IMR-90 (cell line): ENCODE results near the gene RAB26.
"Not testable (repeated sequence)": the region's sequence is repeated elsewhere in the genome, so short reads cannot be mapped to it uniquely, and the experiment has no call there.

Experiments
- CEBPB ChIP-seq: IDR thresholded peaks from 2 replicates; pipeline ENCODE4 v1.6.1; 2012; ENCODE audit warnings: low read depth, low read length, improper control_type of control experiment
- CHD1 ChIP-seq: IDR thresholded peaks from 2 replicates; pipeline ENCODE4 v1.6.1; 2012; ENCODE audit warnings: low read depth, low read length, improper control_type of control experiment
- ELK1 ChIP-seq: fragments of 150-350 bp; IDR thresholded peaks from 2 replicates; pipeline ENCODE4 v1.6.1; 2016; ENCODE audit warnings: low read depth, mild to moderate bottlenecking, low read length, moderate library complexity, borderline replicate concordance
- FOS ChIP-seq: fragments of 150-350 bp; IDR thresholded peaks from 2 replicates; pipeline ENCODE4 v1.6.1; 2016; ENCODE audit warnings: low read depth, low read length
- MAZ ChIP-seq: IDR thresholded peaks from 2 replicates; pipeline ENCODE4 v1.6.1; 2012; ENCODE audit warnings: low read depth, mild to moderate bottlenecking, low read length, improper control_type of control experiment, moderate library complexity, borderline replicate concordance
- NFE2L2 ChIP-seq: fragments of 150-350 bp; IDR thresholded peaks from 2 replicates; pipeline ENCODE4 v1.6.1; 2016; ENCODE audit warnings: low read depth, mild to moderate bottlenecking, low read length
- POLR2A ChIP-seq: IDR thresholded peaks from 2 replicates; pipeline ENCODE4 v1.6.1; 2012; ENCODE audit warnings: mild to moderate bottlenecking, low read depth, low read length
- RAD21 ChIP-seq: IDR thresholded peaks from 2 replicates; pipeline ENCODE4 v1.6.1; 2012; ENCODE audit warnings: low read length, improper control_type of control experiment
- RCOR1 ChIP-seq: IDR thresholded peaks from 2 replicates; pipeline ENCODE4 v1.6.1; 2012; ENCODE audit warnings: mild to moderate bottlenecking, low read length, improper control_type of control experiment; ENCODE audit not compliant: insufficient replicate concordance
- RFX5 ChIP-seq: IDR thresholded peaks from 2 replicates; pipeline ENCODE4 v1.8.0; 2012; ENCODE audit warnings: low read depth, mild to moderate bottlenecking, low read length, moderate library complexity
- SMC3 ChIP-seq: fragments of 150-350 bp; IDR thresholded peaks from 2 replicates; pipeline ENCODE4 v1.6.1; 2016; ENCODE audit warnings: low read depth, mild to moderate bottlenecking, antibody characterized with exemption, low read length, moderate library complexity
- TF ChIP-seq, protein P1 (sequence below): conservative IDR thresholded peaks from 2 replicates; pipeline ENCODE4 v1.5.1; 2012; ENCODE audit warnings: mild to moderate bottlenecking, low read depth, low read length, improper control_type of control experiment

GRCh38 chr16:2126928-2127556 is 21.4 kb upstream of the RAB26 start:
- TF ChIP-seq, protein P1, sequence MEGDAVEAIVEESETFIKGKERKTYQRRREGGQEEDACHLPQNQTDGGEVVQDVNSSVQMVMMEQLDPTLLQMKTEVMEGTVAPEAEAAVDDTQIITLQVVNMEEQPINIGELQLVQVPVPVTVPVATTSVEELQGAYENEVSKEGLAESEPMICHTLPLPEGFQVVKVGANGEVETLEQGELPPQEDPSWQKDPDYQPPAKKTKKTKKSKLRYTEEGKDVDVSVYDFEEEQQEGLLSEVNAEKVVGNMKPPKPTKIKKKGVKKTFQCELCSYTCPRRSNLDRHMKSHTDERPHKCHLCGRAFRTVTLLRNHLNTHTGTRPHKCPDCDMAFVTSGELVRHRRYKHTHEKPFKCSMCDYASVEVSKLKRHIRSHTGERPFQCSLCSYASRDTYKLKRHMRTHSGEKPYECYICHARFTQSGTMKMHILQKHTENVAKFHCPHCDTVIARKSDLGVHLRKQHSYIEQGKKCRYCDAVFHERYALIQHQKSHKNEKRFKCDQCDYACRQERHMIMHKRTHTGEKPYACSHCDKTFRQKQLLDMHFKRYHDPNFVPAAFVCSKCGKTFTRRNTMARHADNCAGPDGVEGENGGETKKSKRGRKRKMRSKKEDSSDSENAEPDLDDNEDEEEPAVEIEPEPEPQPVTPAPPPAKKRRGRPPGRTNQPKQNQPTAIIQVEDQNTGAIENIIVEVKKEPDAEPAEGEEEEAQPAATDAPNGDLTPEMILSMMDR = not testable (repeated sequence)
- not testable (repeated sequence) for TF ChIP-seq SMC3, POLR2A, MAZ, FOS, CEBPB, CHD1, RFX5, RCOR1, RAD21, NFE2L2, ELK1
